ENCODE measurements around the gene CACNA1A. TPM values are rescaled to one million over a fixed set of nuclear protein-coding genes. Genes with fewer than 3 reads are reported as not detected.
"Not testable (repeated sequence)": the region's sequence is repeated elsewhere in the genome, so short reads cannot be mapped to it uniquely, and the experiment has no call there.

CACNA1A gene
- total and polyA plus RNA-seq, 2 of the 4 experiments (the other 2 are of a cell fraction) = 5.9 to 15.0 TPM

DNA sequence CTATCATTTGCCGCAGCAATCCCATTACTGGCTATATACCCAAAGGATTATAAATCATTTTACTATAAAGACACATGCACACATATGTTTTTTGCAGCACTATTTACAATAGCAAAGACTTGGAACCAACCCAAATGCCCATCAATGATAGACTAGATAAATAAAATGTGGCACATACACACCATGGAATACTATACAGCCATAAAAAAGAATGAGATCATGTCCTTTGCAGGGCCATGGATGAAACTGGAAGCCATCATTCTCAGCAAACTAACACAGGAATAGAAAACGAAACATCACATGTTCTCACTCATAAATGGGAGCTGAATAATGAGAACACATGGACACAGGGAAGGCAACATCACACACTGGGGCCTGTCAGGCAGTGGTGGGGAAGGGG is 23.4 kb upstream of the CACNA1A start:
- H2BK15ac ChIP-seq (ENCODE audit: low read depth, low read length); POLR2A ChIA-PET (ENCODE audit: unreplicated experiment); H2BK20ac ChIP-seq (ENCODE audit: low read depth, low read length); H3K4me3 ChIP-seq (ENCODE audit: insufficient read depth, low read depth, low read length); H3K9ac ChIP-seq (ENCODE audit: low read depth, low read length); in situ Hi-C loops (cut with MboI; ENCODE audit: low sequenced_read_pairs); H3K36me3 ChIP-seq (ENCODE audit: control insufficient read depth, insufficient read depth, low read length); intact Hi-C loops (cut with micrococcal nuclease); H3K4me1 ChIP-seq (ENCODE audit: control insufficient read depth, insufficient read depth, low read length); H3K27me3 ChIP-seq (ENCODE audit: control insufficient read depth, insufficient read depth, low read length); H3K27ac ChIP-seq (ENCODE audit: insufficient read depth, low read length); H3K4ac ChIP-seq (ENCODE audit: low read depth, low read length); H3K23ac ChIP-seq (ENCODE audit: low read depth, low read length); dilution Hi-C loops (cut with HindIII; ENCODE audit: low sequenced_read_pairs, unreplicated experiment); H4K20me1 ChIP-seq (ENCODE audit: insufficient read depth, low read length); H3K14ac ChIP-seq (replicated peaks; ENCODE audit: low read depth, low read length); H3K9me1 ChIP-seq (ENCODE audit: insufficient read depth, low read length); H3K4me2 ChIP-seq (ENCODE audit: low read depth, low read length); H4K91ac ChIP-seq (ENCODE audit: insufficient read depth, low read depth, low read length); H2AK9ac ChIP-seq (replicated peaks; ENCODE audit: low read depth, low read length, poor library complexity); H3K56ac ChIP-seq (ENCODE audit: extremely low read depth, insufficient read depth, low read length); BruUV-seq (replicated peaks); H2BK120ac ChIP-seq (ENCODE audit: low read depth, low read length); H3K79me1 ChIP-seq (ENCODE audit: low read depth in 1 of 2, low read length in 2 of 2); H3K9me3 ChIP-seq (ENCODE audit: control insufficient read depth, insufficient read depth, low read length); H2AFZ ChIP-seq (replicated peaks; ENCODE audit: low read length, poor library complexity); CTCF ChIA-PET; H2BK5ac ChIP-seq (ENCODE audit: low read depth, low read length, poor library complexity, severe bottlenecking); DNase-seq; H3K18ac ChIP-seq (ENCODE audit: low read depth, low read length); H4K5ac ChIP-seq (ENCODE audit: low read depth, low read length); H2AK5ac ChIP-seq (ENCODE audit: low read depth, low read length); H4K8ac ChIP-seq (ENCODE audit: low read depth in 2 of 2, low read length in 2 of 2); ATAC-seq (ENCODE audit: low read depth): not testable (repeated sequence)
- WGBS, 2 experiments (ENCODE audit: extremely low coverage in 2 of 2, insufficient read length in 1 of 2) = no CpG with 5 or more reads among the region's 2 CpGs

Data from IMR-90 (cell line).